GM12892 (cell line): ENCODE data around the gene ERFL.

Experiments
- POLR2A ChIP-seq: IDR thresholded peaks from 2 replicates; pipeline ENCODE4 v1.6.1; 2011; ENCODE audit warnings: low read depth, low read length, control low read depth
- TAF1 ChIP-seq: IDR thresholded peaks from 2 replicates; pipeline ENCODE4 v1.6.1; 2011; ENCODE audit warnings: low read depth, mild to moderate bottlenecking, control low read depth, low read length, borderline replicate concordance

DNA sequence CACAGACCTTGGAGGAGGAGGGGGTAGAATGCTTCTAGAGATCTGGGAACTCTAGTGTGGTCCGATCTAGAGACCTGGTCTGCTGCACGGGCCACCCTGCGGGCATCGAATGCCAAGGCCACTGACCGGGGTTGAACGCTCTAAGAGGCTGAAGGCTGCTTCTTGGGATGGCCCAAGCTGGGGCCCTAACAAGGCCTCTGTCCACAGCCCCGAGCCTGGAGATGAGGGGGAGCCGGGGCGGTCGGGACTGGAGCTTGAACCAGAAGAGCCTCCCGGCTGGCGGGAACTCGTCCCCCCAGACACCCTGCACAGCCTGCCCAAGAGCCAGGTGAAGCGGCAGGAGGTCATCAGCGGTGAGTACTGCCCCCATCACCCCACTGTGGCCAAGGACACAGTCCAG, 30.0 kb downstream of the ERFL start:
- no peak for TF ChIP-seq TAF1
- TF ChIP-seq POLR2A, result no peak
